Measurements from ENCODE around the gene DGLUCY. TPM values are rescaled to one million over a fixed set of nuclear protein-coding genes. Genes with fewer than 3 reads are reported as not detected.
A peak's percentile ranks its signal among the peaks of the same experiment; 100 is the strongest.

The DGLUCY gene
- total and polyA plus RNA-seq, 11 donors, result 53.7 to 234 (median 138) TPM

DNA sequence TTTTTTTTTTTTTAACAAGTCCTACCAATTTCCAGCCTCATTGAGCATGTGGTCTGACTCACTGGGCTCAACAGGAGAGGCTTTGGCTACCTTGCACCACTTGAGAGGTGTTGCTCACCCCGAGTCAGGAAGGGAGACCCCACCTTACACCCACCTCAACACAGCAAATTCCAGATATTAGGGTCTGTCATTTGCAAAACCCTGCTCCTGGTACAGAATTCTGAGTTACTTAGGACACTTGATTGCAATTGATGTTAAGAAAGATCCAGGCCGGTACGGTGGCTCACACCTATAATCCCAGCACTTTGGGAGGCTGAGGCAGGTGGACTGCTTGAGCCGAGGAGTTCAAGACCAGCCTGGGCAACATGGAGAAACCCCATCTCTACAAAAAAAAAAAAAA is 14.1 kb downstream of the DGLUCY start:
- TF ChIP-seq, protein P1, sequence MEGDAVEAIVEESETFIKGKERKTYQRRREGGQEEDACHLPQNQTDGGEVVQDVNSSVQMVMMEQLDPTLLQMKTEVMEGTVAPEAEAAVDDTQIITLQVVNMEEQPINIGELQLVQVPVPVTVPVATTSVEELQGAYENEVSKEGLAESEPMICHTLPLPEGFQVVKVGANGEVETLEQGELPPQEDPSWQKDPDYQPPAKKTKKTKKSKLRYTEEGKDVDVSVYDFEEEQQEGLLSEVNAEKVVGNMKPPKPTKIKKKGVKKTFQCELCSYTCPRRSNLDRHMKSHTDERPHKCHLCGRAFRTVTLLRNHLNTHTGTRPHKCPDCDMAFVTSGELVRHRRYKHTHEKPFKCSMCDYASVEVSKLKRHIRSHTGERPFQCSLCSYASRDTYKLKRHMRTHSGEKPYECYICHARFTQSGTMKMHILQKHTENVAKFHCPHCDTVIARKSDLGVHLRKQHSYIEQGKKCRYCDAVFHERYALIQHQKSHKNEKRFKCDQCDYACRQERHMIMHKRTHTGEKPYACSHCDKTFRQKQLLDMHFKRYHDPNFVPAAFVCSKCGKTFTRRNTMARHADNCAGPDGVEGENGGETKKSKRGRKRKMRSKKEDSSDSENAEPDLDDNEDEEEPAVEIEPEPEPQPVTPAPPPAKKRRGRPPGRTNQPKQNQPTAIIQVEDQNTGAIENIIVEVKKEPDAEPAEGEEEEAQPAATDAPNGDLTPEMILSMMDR (IDR thresholded peaks at IDR 0.05), result no peak
- no peak for TF ChIP-seq POLR2A (IDR thresholded peaks at IDR 0.05)
- WGBS, 4 donors, result 95 to 100% (median 98%) methylated on average over 4 of the region's 4 CpGs
- ATAC-seq (no peak), DNase-seq (peak in 1 of 5 donors; percentile 7)
- H3K4me1 ChIP-seq, result peaks cover 0 to 50% (median 30%) of the 10 kb centered on the region in 12 donors
- no peaks in the 10 kb centered on the region for H3K9me3 ChIP-seq
- H3K36me3 ChIP-seq, result peaks cover 0 to 66% (median 44%) of the 10 kb centered on the region in 9 donors
- no peak overlapping the region for H3K4me3 ChIP-seq
- intact Hi-C loops (cut with DNase I), result no loop called here
- H3K27me3 ChIP-seq, result no peaks in the 10 kb centered on the region
- peak overlapping the region in 9 of 12 donors; percentile 55 to 84 (median 69) for H3K27ac ChIP-seq

DNA sequence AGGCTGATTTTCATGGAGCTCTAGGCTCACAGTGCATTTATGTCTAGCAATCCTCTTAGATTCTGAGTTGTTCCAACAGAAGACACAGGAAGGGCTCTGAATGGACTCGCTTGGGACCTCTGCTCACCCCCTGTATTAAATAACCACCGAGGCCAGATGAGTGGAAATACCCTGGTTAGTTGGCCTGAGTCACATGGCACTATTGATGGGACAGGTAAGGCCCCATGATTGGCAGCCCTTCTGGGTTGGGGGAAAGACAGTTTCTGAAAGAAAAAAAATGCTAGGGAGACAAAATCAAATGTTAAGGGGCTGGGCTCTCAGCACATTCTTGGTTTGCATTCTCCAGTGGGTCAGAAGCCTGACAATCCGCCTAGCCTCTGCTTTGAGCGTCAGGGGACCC is 14.8 kb downstream of the DGLUCY start:
- 87 to 89% (median 88%) methylated on average over 4 of the region's 4 CpGs for WGBS, 4 donors
- peaks cover 0 to 65% (median 52%) of the 10 kb centered on the region in 9 donors for H3K36me3 ChIP-seq
- no peak for ATAC-seq
- H3K27me3 ChIP-seq, result no peaks in the 10 kb centered on the region
- peak overlapping the region in 3 of 12 donors; percentile 10 to 84 (median 69) for H3K27ac ChIP-seq
- DNase-seq, result peak in 1 of 5 donors; percentile 0
- H3K9me3 ChIP-seq, result no peaks in the 10 kb centered on the region
- H3K4me3 ChIP-seq, result no peak overlapping the region
- peaks cover 0 to 44% (median 24%) of the 10 kb centered on the region in 12 donors for H3K4me1 ChIP-seq
- TF ChIP-seq, protein P1 (IDR thresholded peaks at IDR 0.05), result no peak
- TF ChIP-seq POLR2A (IDR thresholded peaks at IDR 0.05), result no peak
- intact Hi-C loops (cut with DNase I), result no loop called here

DNA sequence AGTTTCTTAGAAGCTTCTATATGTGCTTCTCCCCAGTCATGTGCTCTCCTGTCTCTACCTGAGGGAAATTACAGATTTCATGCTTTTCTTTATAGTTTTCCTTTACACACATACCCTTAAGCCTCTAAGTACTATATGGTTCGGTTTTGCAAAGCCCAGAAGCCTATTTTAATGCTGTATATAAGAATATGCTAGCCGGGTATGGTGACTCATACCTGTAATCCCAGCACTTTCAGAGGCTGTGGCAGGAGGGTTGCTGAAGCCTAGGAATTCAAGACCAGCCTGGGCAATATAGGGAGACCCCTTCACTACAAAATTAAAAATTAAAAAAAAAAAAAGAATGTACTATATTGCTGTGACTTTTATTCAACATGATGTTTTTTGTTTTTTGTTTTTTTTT is 15.4 kb downstream of the DGLUCY start:
- ATAC-seq (no peak), DNase-seq (no peak)
- peaks cover 0 to 66% (median 54%) of the 10 kb centered on the region in 9 donors for H3K36me3 ChIP-seq
- no peaks in the 10 kb centered on the region for H3K9me3 ChIP-seq
- H3K4me1 ChIP-seq, result peaks cover 0 to 38% (median 23%) of the 10 kb centered on the region in 12 donors
- TF ChIP-seq POLR2A (IDR thresholded peaks at IDR 0.05), result no peak
- no peaks in the 10 kb centered on the region for H3K27me3 ChIP-seq
- WGBS, 4 donors, result 63 to 79% (median 71%) methylated on average over 2 of the region's 2 CpGs
- H3K4me3 ChIP-seq, result no peak overlapping the region
- peak overlapping the region in 2 of 12 donors; percentile 10 to 84 for H3K27ac ChIP-seq
- intact Hi-C loops (cut with DNase I), result no loop called here

DNA sequence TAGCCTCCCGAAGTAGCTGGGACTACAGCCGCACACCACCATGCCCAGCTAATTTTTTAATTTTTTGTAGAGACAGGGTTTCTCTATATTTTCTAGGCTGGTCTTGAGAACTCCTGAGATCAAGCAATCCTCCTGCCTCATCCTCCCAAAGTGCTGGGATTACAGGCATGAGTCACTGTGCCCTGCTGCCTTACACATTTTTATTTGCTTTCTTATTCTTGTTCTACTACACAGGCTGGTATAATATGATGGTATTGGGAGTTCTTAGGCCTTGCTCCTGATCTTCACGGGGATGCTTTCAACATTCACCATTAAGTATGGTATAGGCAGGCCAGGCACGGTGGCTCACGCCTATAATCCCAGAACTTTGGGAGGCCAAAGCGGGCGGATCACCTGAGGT is 21.2 kb downstream of the DGLUCY start:
- ATAC-seq (no peak), DNase-seq (no peak)
- intact Hi-C loops (cut with DNase I), result no loop called here
- Histone ChIP-seq H3K36me3 (peaks cover 0 to 71% (median 48%) of the 10 kb centered on the region in 9 donors), H3K4me1 (peaks cover 0 to 39% (median 9%) of the 10 kb centered on the region in 12 donors), H3K27ac (peak overlapping the region in 1 of 12 donors; percentile 17), H3K4me3 (no peak overlapping the region), H3K9me3 (no peaks in the 10 kb centered on the region), H3K27me3 (no peaks in the 10 kb centered on the region)
- TF ChIP-seq POLR2A (IDR thresholded peaks at IDR 0.05), result no peak
- TF ChIP-seq, protein P1 (IDR thresholded peaks at IDR 0.05), result no peak
- WGBS, 4 donors, result 87 to 97% (median 94%) methylated on average over 7 of the region's 7 CpGs
